NCI-H2227 (cell line): Measurements from ENCODE around the gene PPM1F.

Source experiments
- DNase-seq: peaks from one replicate; lab custom pipeline; 2025; ENCODE audit not compliant: unreplicated experiment; lab: John Stamatoyannopoulos, UW

The PPM1F gene

GRCh38 chr22:21977814-21978213 is 25.2 kb upstream of the PPM1F start:
- DNase-seq = no peak

DNA sequence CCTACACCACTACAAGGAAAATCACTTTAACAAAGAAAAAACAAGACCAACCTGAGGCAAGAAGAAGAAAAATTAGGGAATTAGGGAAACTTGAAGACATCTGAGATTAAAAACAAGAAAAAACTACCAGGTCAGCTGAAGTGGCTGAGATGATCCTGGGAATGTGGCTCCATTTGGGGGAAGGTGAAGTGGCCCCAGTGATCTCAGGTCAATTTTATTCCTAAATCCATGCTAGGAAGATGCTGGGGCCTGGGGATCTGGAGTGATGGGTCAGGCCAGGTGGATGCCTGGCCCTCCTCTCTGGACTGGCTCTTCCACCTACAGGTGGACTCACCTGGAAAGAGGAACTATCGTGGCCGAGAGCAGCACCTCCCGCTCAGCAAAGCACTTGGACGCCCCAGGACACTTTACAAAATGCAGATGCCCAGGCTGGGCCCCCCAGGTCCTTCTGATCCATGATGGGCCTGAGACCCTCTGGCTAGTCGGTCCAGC is 23.3 kb upstream of the PPM1F start:
- no peak for DNase-seq

DNA sequence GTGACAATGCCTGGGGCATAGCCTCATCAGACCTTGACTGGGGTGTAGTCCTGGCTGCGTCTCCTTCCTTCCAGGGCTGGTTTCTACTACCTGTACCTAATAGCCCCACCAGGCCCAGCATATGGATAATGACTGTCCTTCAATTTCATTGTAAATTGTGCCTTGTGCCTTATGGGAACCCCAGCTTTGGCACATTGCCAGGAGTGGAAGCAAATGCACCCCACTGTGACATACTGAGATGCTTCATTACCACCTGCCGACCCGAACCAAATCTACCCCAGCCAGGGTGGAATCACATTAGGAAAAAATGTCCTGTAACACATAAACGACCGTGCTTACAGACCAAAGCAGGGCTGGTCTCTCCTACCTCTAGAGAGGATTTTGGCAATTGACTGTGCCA is 22.6 kb upstream of the PPM1F start:
- DNase-seq = peak; percentile 50

DNA sequence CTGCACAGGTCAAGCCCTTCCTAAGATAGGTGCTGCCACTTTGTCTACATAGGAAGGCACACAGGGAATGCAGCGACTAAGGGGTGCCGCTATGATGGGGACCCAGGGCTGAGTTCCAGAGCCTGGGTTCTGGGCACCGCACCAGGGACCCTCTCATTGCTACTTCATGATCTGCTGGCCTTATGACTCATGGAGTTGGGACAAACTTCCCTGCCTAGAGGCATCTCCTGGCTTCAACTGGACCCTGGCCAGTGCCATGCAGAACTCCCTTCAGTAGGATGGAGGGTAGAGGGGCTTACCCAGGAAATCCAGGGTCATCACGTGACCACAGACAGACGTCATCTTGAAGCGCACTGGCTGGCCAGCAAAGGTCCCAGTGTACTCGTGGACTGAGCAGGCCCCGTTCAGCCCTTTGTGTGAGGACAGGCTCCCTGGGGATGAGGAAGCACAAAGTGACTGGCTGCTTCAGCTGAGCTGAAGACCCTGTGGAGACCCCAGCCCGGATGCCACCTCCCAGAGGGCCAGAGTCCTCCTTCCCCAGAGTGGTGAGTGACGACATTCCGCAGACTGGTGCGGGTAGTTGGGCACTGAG is 21.5 kb upstream of the PPM1F start:
- DNase-seq = no peak

- no peak for DNase-seq
Observed at GRCh38 chr22:21972806-21973205, 20.2 kb upstream of the PPM1F start.

- peak; percentile 66 for DNase-seq
Observed at GRCh38 chr22:21972293-21972779, 19.7 kb upstream of the PPM1F start.

DNA sequence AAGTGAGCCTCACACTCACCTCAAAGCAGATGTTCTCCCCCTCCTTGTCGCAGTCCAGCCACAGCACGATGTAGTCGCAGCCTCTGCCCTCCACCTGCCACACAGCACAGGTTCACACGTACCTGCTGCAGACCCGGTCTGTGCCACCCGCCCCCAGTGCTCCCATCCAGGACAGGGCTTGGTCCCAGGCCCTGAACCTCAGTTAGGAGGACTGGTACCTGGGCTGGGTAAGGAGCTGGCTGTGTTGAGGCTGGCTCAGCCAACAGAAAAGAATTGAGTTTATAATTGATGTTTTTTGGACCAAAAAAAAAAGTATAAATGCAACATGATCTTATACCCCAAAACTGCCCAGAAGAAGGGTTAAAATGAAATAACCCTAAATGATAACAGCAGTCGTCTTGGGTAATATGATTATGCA is 19.2 kb upstream of the PPM1F start:
- no peak for DNase-seq

GRCh38 chr22:21970800-21971617 is 18.4 kb upstream of the PPM1F start:
- no peak for DNase-seq

DNA sequence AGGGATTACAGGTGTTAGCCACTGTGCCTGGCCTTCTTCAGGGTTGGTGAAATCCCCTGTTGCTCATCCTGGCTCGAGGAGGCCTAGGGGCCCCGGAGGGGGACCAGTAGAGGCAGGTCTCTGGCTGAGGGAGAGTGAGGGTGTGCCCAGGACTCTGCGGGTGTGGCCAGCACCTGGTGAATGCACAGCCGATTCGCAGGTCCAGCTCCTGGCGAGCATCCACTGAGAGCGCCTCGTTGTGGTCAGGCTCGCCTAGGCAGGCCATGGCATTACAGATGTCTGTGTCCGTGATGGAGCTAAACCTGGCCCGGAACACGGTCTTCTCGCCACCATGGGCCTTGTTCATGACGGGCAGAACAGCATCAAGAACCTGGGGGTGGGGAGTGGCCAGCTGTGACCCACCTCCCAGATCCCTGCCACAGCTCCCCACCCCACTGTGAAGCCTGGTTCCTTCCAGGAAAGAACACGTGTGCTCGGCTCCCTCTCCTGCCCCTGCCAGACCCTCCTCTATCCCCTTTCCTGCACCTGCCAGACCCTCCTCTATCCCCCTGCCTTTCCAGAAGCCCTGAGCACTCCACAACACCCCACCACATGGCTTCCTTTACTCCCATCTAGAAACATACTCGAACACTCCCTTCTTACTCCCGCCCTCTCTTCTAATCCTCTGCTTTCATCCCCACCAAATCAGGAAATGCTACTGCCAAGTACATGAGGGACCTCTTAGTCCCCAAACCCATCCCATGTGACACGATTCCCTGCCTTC is 17.6 kb upstream of the PPM1F start:
- DNase-seq = no peak

GRCh38 chr22:21968452-21969129 is 15.9 kb upstream of the PPM1F start:
- DNase-seq = no peak

DNA sequence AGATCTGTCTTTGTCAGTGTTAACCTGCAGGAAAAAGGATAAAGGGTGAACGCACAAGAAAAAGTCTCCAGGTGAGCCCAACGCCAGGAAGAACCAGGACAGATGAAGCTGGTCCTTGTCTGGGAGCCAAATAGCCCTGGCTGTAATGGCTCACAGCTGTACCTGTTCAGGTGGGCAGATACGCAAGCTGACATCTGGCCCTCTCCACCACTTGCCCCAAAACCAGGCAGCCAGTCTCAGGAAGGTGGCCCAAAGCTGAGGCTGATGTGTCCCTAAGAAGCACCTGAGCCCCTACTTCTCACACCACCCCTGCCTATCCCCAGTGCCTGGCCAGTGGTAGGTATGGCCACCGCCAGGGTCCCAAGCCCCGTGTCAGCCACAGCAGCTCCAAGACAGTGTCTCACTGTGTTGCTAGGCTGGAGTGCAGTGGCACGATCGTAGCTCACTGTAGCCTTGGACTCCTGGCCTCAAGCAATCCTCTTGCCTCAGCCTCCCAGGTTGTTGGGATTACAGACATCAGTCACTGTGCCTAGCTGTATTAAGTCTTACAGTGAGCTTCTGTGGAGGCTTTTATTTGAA is 15.1 kb upstream of the PPM1F start:
- DNase-seq = no peak

DNA sequence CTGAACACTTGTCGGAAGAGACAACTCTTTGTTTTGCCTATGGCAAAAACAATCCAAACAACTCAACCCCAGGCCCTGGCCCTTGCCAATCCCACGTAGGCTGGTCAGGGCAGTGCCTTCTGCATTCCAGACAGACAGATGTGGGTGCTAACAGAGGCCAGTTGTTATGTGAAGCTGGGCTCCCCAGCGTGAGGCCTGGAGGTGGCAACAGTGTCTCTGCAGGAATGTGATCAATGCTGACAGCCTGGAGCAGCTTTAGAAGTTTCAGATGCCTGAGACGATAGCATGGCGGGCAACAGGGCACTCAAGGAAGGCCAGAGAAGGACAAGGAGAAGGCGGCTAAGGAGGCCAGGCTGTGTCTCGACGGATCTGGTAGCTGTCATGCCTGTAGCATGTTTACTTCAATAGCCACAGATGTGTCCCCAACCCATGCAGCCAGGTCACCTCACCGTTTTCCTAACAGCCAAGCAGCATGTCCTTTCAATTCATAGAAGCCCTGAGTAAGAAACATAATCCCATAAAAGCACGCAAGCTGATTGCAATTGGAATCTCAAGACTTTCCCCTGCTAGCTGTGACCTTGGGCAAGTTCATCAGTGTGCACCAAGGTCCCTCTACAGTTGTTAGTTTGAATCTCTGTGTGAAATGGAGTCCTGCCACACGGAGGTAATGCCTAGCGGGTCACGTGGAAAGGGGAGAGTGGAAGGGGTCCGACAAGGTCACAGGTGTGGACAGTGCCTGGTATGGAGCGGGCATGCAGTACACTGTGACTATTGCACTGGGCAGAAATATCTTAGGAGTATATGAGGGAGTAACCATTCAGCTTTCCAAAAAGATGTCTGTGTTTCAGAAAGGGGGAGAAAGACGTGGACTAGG is 14.2 kb upstream of the PPM1F start:
- DNase-seq = no peak

GRCh38 chr22:21965762-21966288 is 13.2 kb upstream of the PPM1F start:
- no peak for DNase-seq

DNA sequence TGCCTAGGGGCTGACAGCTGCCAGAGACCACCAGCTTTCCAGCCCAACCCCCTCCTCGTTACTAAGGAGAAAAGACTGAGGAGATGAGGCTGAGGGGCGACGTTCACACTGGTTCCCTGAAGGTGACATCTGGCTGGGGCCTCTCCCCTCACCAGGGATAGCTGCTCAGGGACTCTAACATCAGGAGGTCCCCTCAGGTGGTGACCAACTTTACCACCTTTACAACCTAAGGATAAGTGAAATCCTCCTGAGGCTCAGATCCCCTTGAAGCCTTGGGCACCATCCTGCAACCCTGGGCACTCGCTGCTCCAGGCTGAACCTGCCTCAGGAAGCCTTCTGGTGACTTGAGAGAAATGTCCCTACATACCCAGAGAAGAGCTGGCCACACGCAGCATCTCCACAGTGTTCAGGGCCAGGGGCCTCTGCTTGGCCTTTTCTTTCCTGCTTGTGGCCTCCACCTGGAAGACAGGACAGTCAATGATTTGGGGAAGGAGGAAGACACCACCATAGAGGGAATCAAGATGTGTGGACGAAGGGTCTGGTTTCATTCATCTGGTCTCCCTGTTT is 12.4 kb upstream of the PPM1F start:
- DNase-seq = no peak

GRCh38 chr22:21964234-21964633 is 11.6 kb upstream of the PPM1F start:
- no peak for DNase-seq

- no peak for DNase-seq
Observed at GRCh38 chr22:21963790-21964211, 11.2 kb upstream of the PPM1F start.

GRCh38 chr22:21963286-21963685 is 10.6 kb upstream of the PPM1F start:
- no peak for DNase-seq

GRCh38 chr22:21962655-21962949 is 10.0 kb upstream of the PPM1F start:
- no peak for DNase-seq

DNA sequence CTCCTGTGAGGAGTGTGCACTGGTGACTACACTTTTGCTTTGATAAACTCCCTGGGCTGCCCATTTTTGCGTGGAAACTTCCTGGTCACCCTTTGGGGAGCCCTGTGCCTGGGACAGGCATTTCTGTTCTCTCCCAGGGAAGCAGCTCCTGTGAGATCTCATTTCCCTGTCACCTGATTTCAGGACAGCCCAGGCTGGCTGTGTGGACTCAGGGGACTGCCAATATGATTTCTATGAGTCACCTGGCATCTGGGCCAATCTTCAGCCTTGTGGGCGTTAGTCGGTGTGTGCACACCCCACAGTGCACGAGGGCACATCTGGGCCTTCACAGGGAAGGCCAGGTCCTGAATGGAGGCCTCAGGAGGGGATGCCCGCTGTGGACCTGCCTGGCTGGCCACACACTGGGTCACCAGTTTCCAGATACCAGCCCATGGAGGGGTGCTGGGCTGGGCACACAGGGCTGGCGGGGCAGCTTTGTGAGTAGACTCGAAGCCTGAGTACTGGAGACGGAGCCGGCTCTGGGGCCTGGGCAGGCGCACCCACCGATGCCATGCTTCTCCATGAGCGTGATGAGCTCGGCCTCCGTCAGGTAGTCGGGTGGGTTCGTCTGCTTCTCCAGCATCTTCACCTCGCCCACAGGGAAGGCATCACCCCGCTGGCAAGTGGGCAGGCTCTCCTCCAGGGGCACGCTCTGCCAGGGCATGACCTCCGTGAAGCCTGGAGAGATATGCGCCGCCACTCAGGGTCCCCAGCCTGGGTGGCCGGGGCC is 9.4 kb upstream of the PPM1F start:
- no peak for DNase-seq
